Skeletal muscle satellite cell (primary cell): Measurements from ENCODE around the gene PRR7.
A peak's percentile ranks its signal among the peaks of the same experiment; 100 is the strongest.
"Not testable (repeated sequence)": the region's sequence is repeated elsewhere in the genome, so short reads cannot be mapped to it uniquely, and the experiment has no call there.

ENCODE experiments used
- H3K27me3 ChIP-seq: 2 replicates; pipeline ENCODE4 v1.7.0; 2013; ENCODE audit warnings: low read length; ENCODE audit not compliant: control insufficient read depth, insufficient read depth
- H3K36me3 ChIP-seq: 2 replicates; pipeline ENCODE4 v1.7.0; 2013; ENCODE audit warnings: mild to moderate bottlenecking, control low read depth, low read length; ENCODE audit not compliant: insufficient read depth
- H3K4me1 ChIP-seq: 2 replicates; pipeline ENCODE4 v1.7.0; 2013; ENCODE audit warnings: low read length; ENCODE audit not compliant: control insufficient read depth, insufficient read depth
- H3K4me2 ChIP-seq: 2 replicates; pipeline ENCODE4 v1.7.0; 2013; ENCODE audit warnings: mild to moderate bottlenecking, low read length
- H3K4me3 ChIP-seq: 2 replicates; pipeline ENCODE4 v1.7.0; 2013; ENCODE audit warnings: low read length
- H3K9ac ChIP-seq: 2 replicates; pipeline ENCODE4 v1.7.0; 2013; ENCODE audit warnings: mild to moderate bottlenecking, low read depth, low read length, moderate library complexity
- H3K9me3 ChIP-seq: replicated peaks from 2 replicates; pipeline ENCODE4 v1.7.0; 2013; ENCODE audit warnings: mild to moderate bottlenecking, control low read depth, low read length

Gene PRR7

DNA sequence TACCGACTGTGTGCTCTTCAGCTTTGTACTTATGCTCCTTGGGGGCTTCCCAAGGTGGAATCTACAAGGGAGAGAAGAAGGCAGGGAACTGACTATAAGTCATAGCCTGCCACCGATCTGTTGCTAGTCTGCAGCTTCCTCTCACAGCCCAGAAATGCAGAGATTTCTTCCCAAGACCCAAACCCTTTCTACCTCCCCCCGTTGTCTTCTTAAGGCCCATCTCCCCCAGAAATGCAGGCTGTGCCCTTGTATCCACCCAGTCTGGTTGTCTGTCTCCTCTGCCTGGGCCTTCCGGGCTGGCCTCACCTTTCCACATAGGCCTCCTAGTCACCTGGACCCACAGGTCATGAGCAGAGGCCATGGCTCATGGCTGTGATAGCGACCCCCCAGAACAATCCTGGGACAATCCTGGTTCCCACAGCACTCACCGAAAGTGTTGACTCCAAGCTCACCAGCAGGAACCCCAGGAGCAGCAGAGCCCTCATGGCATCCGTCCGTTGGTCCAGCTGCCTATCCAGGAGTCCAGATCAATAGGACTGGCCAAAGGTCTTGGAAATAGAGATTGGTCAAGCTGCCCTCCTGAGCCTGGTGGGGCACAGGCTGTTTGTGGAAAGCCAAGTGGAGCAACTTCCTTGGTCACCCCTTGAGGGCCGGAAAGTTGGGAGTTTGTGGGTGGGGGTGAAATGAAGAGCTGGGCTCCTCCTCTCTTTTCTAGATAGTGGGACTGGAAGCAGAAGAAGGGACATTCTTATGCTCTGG lies 37.4 kb upstream of the PRR7 start, which contains the start of gene F12:
Gene F12 (minus strand): TSS at position 522 of the 759 bp plus-strand sequence. CDS start 37 bp downstream, at position 485.
- H3K4me1 ChIP-seq, result peaks cover 9% of the 10 kb centered on the region
- H3K27me3 ChIP-seq, result peaks cover 53% of the 10 kb centered on the region
- no peak within 1 kb of the TSS for H3K4me2 ChIP-seq

DNA sequence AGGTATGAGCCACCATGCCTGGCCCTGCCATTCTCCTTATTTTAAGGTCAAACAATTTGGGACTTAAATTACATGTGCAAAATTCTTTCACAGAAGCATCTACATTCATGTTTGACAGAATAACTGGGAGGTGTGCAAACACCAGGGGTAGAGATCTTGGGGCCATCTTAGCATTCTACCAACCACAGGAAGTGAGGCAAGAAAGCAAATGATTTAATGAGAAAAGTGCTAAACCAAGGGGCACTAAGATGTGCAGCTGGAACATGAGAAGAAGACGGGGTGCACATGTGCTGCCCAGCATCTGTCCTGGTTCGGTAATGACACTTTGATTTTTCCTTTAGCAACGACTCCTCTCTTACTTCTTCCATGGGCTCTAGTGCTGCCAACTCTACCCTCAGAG lies 36.0 kb upstream of the PRR7 start:
- no peak overlapping the region for H3K4me2 ChIP-seq
- no peaks in the 10 kb centered on the region for H3K4me1 ChIP-seq
- H3K9me3 ChIP-seq, result no peaks in the 10 kb centered on the region
- no peak overlapping the region for H3K9ac ChIP-seq
- H3K4me3 ChIP-seq, result no peak overlapping the region
- no peaks in the 10 kb centered on the region for H3K36me3 ChIP-seq
- H3K27me3 ChIP-seq, result peaks cover 47% of the 10 kb centered on the region

More for the DNA sequence above, 37.4 kb upstream of the PRR7 start, which contains the start of gene F12:
- no peaks in the 10 kb centered on the region for H3K9me3 ChIP-seq
- no peaks in the 10 kb centered on the region for H3K36me3 ChIP-seq
- H3K4me3 ChIP-seq, result no peak within 1 kb of the TSS
- no peak within 1 kb of the TSS for H3K9ac ChIP-seq

DNA sequence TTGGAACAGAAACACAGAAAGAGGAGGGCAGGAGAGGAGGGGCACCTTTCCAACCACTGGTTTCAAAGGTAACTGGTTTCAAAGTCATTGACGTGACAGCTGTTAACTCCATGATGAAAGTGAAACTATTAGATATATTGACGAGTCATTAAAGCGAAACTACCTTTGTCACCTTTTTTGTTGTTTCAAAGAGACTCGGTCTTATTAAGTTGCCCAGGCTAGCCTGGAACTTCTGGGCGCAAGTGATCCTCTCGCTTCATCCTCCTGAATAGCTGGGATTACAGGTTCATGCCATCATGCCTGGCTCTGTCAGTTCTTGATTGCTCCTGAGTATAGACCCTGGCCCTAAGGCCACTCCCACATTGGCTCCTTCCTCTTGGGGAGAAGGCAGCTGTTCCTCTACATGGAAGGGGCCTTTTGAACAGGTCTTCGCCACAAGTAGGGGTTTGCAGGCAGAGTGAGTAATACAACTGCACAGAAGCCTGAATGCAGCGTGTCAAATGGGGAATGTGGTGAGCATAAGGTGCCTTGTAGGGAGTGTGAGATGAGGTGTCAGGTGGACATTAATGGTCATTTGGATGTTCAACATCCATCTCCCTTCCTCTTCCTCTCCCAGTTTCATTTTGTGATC lies 33.9 kb upstream of the PRR7 start:
- Histone ChIP-seq H3K4me1 (no peaks in the 10 kb centered on the region), H3K27me3 (peaks cover 38% of the 10 kb centered on the region), H3K9ac (no peak overlapping the region), H3K36me3 (no peaks in the 10 kb centered on the region), H3K4me3 (no peak overlapping the region), H3K4me2 (no peak overlapping the region), H3K9me3 (no peaks in the 10 kb centered on the region)

- H3K27me3 ChIP-seq, result peaks cover 30% of the 10 kb centered on the region
- H3K9ac ChIP-seq, result no peak overlapping the region
- no peaks in the 10 kb centered on the region for H3K36me3 ChIP-seq
- H3K9me3 ChIP-seq, result no peaks in the 10 kb centered on the region
- H3K4me2 ChIP-seq, result no peak overlapping the region
- H3K4me1 ChIP-seq, result no peaks in the 10 kb centered on the region
- no peak overlapping the region for H3K4me3 ChIP-seq
These were observed 32.1 kb upstream of the PRR7 start for GRCh38 chr5:177414481-177414880.

- peaks cover 22% of the 10 kb centered on the region for H3K27me3 ChIP-seq
- not testable (repeated sequence) for H3K36me3 ChIP-seq, H3K9ac ChIP-seq, H3K4me2 ChIP-seq, H3K4me3 ChIP-seq, H3K4me1 ChIP-seq, H3K9me3 ChIP-seq
These were observed 29.5 kb upstream of the PRR7 start for GRCh38 chr5:177417081-177417480.

GRCh38 chr5:177419046-177419445 lies 27.6 kb upstream of the PRR7 start:
- Histone ChIP-seq H3K9me3 (no peaks in the 10 kb centered on the region), H3K4me2 (no peak overlapping the region), H3K9ac (no peak overlapping the region), H3K36me3 (no peaks in the 10 kb centered on the region), H3K4me1 (no peaks in the 10 kb centered on the region), H3K4me3 (no peak overlapping the region), H3K27me3 (peaks cover 3% of the 10 kb centered on the region)

DNA sequence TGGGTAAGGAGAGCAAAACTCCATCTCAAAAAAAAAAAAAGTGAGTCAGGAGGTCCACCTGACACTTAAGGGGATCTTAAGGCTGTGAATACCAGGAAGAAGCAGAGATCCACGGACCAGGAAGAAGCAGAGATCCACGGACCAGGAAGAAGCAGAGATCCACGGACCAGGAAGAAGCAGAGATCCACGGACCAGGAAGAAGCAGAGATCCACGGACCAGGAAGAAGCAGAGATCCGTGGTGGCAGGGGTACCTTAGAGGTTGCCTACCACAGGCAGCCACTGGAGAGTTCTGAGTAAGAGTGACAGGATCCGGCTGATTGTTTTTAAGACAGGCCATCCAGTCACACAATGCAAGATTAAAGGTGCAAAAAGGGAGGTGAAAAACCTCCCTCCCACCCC lies 26.1 kb upstream of the PRR7 start:
- H3K4me1 ChIP-seq, H3K4me2 ChIP-seq, H3K36me3 ChIP-seq, H3K9ac ChIP-seq, H3K9me3 ChIP-seq, H3K27me3 ChIP-seq, H3K4me3 ChIP-seq: not testable (repeated sequence)

DNA sequence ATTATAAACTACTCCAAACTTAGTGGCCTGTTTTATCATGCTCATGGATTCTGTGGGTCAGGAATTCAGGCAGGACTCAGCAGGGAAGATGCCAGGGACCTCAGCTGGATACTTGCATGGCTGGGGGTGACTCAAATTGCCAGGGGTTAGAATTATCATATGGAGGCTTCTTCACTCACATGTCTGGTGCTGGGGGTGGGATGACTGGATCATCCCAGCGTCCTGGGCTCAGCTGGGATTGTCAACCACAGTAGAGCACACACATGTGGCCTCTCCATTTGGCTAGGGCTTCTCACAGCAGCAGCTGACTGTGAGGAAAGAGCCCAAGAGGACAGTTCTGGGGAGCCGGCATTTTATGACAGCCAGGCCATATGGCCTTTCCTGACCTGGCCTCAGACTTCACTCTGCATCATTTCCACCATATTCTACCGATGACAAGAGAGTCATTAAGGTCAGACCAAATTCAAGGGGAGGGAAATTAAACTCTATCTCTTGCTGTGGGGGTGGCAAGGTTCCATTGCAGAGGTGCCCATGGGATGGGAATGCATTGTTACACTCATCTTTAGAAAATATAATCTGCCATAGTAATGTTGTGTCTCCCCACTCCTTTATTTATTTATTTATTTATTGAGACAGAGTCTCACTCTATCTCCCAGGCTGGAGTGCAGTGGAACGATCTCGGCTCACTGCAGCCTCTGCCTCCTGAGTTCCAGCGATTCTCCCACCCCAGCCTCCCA lies 25.4 kb upstream of the PRR7 start:
- Histone ChIP-seq H3K36me3 (no peaks in the 10 kb centered on the region), H3K4me1 (peaks cover 7% of the 10 kb centered on the region), H3K27me3 (no peaks in the 10 kb centered on the region)

DNA sequence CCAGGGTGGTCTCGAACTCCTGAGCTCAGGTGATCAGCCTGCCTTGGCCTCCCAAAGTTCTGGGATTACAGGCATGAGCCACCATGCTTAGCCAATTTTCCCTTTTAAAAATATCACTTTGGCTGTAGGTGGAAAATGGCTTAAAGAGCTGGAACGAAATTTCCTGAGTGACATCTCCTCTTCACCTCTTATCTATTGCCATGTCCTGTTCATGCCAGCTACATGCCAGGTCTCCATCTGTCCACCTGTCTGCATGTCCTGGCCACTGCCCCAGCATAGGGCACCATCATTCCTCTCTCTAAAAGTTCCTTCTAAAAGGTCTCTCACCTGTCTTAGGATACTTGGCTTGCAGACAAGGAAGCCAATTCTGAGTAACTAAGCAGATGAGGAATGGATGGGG lies 22.9 kb upstream of the PRR7 start:
- Histone ChIP-seq H3K4me1 (peaks cover 21% of the 10 kb centered on the region), H3K9ac (no peak overlapping the region), H3K9me3 (no peaks in the 10 kb centered on the region), H3K4me2 (no peak overlapping the region), H3K4me3 (no peak overlapping the region), H3K36me3 (no peaks in the 10 kb centered on the region), H3K27me3 (no peaks in the 10 kb centered on the region)

More for the DNA sequence above, 25.4 kb upstream of the PRR7 start:
- H3K4me3 ChIP-seq, result no peak overlapping the region
- no peaks in the 10 kb centered on the region for H3K9me3 ChIP-seq
- H3K4me2 ChIP-seq, result no peak overlapping the region
- no peak overlapping the region for H3K9ac ChIP-seq

DNA sequence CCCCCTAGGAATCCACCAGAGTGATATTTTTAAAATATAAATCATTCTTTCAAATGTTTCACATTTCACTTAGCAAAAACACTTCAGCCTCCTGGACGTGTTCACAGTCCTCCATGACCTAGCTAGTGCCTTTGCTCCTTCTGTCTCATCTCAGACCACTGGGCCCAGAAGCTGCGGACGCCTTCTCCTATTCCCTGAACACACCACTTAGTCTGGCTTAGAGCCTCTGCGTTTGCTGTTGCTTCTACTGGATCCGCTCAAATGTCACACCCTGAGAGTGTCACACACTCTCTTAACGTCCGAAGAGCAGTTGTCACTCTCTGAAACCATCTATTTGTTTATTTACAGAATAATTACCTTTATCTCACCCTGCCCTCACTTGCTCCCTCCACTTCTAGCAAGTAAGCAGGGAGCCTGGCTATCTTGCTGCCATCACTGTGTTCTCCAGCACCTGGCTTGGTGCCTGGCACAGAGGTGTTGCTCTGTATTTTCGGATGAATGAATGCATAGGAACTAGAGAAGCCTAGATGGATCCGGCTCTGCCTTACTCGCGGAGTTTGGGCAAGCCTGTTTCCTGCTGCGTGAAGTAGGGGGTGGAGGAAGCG lies 21.3 kb upstream of the PRR7 start:
- peak overlapping the region; percentile 78 for H3K4me3 ChIP-seq

DNA sequence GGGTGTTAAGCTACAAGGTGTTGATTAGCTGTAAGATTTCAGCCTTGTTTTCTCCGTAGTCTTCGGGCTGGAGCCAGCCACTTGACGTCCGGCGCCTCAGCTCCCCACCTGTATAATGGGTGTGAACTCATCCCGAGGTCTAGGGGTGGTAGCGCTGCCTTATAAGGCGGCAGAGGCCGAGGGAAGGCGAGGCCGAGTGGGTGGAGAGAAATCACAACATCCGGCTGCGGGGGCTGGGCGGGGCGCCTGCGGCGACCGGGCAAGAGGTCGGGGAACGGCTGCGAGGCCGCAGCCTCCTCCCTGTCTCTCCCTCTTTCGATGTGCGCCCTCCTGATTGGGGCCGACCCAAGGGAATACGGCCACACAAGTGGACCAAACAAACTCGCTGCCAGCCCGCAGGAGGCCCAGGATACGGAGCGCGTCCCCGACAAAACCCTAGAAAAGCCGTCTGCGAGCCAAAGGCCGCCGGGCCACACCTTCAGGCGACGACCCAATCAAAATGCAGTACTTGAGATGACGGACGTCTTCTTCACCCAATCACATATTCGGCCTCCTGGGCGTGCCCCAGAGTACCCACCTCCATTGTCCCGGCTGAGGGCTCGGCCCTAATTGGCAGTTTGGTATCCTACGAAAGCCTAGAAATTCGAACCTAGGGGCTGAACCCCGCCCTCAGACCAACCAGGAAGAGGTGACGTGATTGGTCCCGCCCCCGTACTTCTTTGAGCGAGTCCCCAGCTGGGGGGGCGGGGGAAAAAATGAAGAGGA lies 20.6 kb upstream of the PRR7 start:
- Histone ChIP-seq H3K4me1 (peaks cover 21% of the 10 kb centered on the region), H3K9ac (peak overlapping the region; percentile 82), H3K27me3 (no peaks in the 10 kb centered on the region), H3K4me2 (peak overlapping the region; percentile 85), H3K4me3 (peak overlapping the region; percentile 78), H3K9me3 (no peaks in the 10 kb centered on the region), H3K36me3 (peaks cover 5% of the 10 kb centered on the region)

More for the DNA sequence above, 21.3 kb upstream of the PRR7 start:
- Histone ChIP-seq H3K9me3 (no peaks in the 10 kb centered on the region), H3K36me3 (no peaks in the 10 kb centered on the region), H3K4me2 (peak overlapping the region; percentile 85), H3K9ac (peak overlapping the region; percentile 82), H3K4me1 (peaks cover 21% of the 10 kb centered on the region), H3K27me3 (no peaks in the 10 kb centered on the region)
